Natural killer cell treated with Interleukin-12 subunit alpha and Interleukin-12 subunit beta and Interleukin-15 and Interleukin-18, amount 100 ng/mL, for 72 hours (primary cell): ENCODE results near the gene ITSN1. TPM values are rescaled to one million over a fixed set of nuclear protein-coding genes. Genes with fewer than 3 reads are reported as not detected.
A peak's percentile ranks its signal among the peaks of the same experiment; 100 is the strongest.

Experiments used
- ATAC-seq, 2 donors: fragments of 150-1000 bp; cut with Tn5 transposase in 1 of 2; sonication (Bioruptor Pico), chemical (Tn5 transposase) in 1 of 2; 2 replicates each; pipeline ENCODE4 v1.10.0; 2021
- DNase-seq: peaks from one replicate; pipeline ENCODE4 v3.0.0; 2022; ENCODE audit warnings: low spot score
- H3K27ac Mint-ChIP-seq, 2 donors: 1 replicate in 1 of 2; 2 replicates in 1 of 2; pipeline ENCODE4 v1.8.0; 2022; ENCODE audit warnings: mixed read lengths in 2 of 2, mild to moderate bottlenecking in 1 of 2, moderate library complexity in 1 of 2
- H3K27me3 Mint-ChIP-seq, 2 donors: 1 replicate in 1 of 2; 2 replicates in 1 of 2; pipeline ENCODE4 v1.8.0; 2022; ENCODE audit warnings: mixed read lengths in 2 of 2
- H3K36me3 Mint-ChIP-seq: one replicate; pipeline ENCODE4 v1.8.0; 2022; ENCODE audit warnings: mixed read lengths
- H3K4me1 Mint-ChIP-seq, 2 donors: 1 replicate in 1 of 2; 2 replicates in 1 of 2; pipeline ENCODE4 v1.8.0; 2022; ENCODE audit warnings: low read depth in 2 of 2, mixed read lengths in 2 of 2, mild to moderate bottlenecking in 1 of 2
- H3K4me3 Mint-ChIP-seq: one replicate; pipeline ENCODE4 v1.8.0; 2022; ENCODE audit warnings: mixed read lengths
- H3K9me3 Mint-ChIP-seq: 2 replicates; pipeline ENCODE4 v1.8.0; 2022; ENCODE audit warnings: mixed read lengths
- total RNA-seq, 2 donors: library from RNA; stranded (reverse); gene quantifications; one replicate each; pipeline ENCODE4 v1.2.3, GENCODE V29; 2022

The ITSN1 gene
- total RNA-seq, 2 donors from 2014 or later: 4.0 to 8.1 TPM

- no peak overlapping the region for H3K27ac Mint-ChIP-seq
- no peaks in the 10 kb centered on the region for H3K9me3 Mint-ChIP-seq
- no peak for DNase-seq
- H3K27me3 Mint-ChIP-seq: peaks cover 0 to 5% of the 10 kb centered on the region in 2 donors
- no peaks in the 10 kb centered on the region for H3K36me3 Mint-ChIP-seq
- H3K4me1 Mint-ChIP-seq: no peaks in the 10 kb centered on the region
- H3K4me3 Mint-ChIP-seq: no peak overlapping the region
- ATAC-seq: no peak
These were observed 192.7 kb downstream of the ITSN1 start for GRCh38 chr21:33834801-33835500.

- Mint-ChIP-seq H3K27ac (no peak overlapping the region), H3K9me3 (no peaks in the 10 kb centered on the region), H3K36me3 (no peaks in the 10 kb centered on the region), H3K27me3 (peaks cover 0 to 5% of the 10 kb centered on the region in 2 donors), H3K4me1 (no peaks in the 10 kb centered on the region), H3K4me3 (no peak overlapping the region)
- no peak for ATAC-seq
- no peak for DNase-seq
These were observed 193.6 kb downstream of the ITSN1 start for GRCh38 chr21:33835920-33836319.

GRCh38 chr21:33836408-33836807, 194.1 kb downstream of the ITSN1 start:
- no peaks in the 10 kb centered on the region for H3K36me3 Mint-ChIP-seq
- ATAC-seq (no peak), DNase-seq (no peak)
- H3K4me1 Mint-ChIP-seq: no peaks in the 10 kb centered on the region
- peaks cover 0 to 5% of the 10 kb centered on the region in 2 donors for H3K27me3 Mint-ChIP-seq
- H3K27ac Mint-ChIP-seq: no peak overlapping the region
- no peaks in the 10 kb centered on the region for H3K9me3 Mint-ChIP-seq
- no peak overlapping the region for H3K4me3 Mint-ChIP-seq

- no peak overlapping the region for H3K27ac Mint-ChIP-seq
- no peaks in the 10 kb centered on the region for H3K36me3 Mint-ChIP-seq
- H3K27me3 Mint-ChIP-seq: peaks cover 0 to 12% of the 10 kb centered on the region in 2 donors
- no peak overlapping the region for H3K4me3 Mint-ChIP-seq
- H3K4me1 Mint-ChIP-seq: no peaks in the 10 kb centered on the region
- peak in 1 of 2 donors; percentile 21 for ATAC-seq
- H3K9me3 Mint-ChIP-seq: no peaks in the 10 kb centered on the region
- DNase-seq: no peak
These were observed 196.9 kb downstream of the ITSN1 start for GRCh38 chr21:33839167-33839716.

GRCh38 chr21:33839806-33840205, 197.5 kb downstream of the ITSN1 start:
- no peaks in the 10 kb centered on the region for H3K9me3 Mint-ChIP-seq
- H3K4me3 Mint-ChIP-seq: no peak overlapping the region
- no peaks in the 10 kb centered on the region for H3K4me1 Mint-ChIP-seq
- no peak for ATAC-seq
- H3K36me3 Mint-ChIP-seq: no peaks in the 10 kb centered on the region
- peaks cover 0 to 12% of the 10 kb centered on the region in 2 donors for H3K27me3 Mint-ChIP-seq
- H3K27ac Mint-ChIP-seq: no peak overlapping the region
- no peak for DNase-seq

- ATAC-seq (no peak), DNase-seq (no peak)
- H3K9me3 Mint-ChIP-seq: no peaks in the 10 kb centered on the region
- H3K27me3 Mint-ChIP-seq: peaks cover 0 to 12% of the 10 kb centered on the region in 2 donors
- no peaks in the 10 kb centered on the region for H3K4me1 Mint-ChIP-seq
- no peaks in the 10 kb centered on the region for H3K36me3 Mint-ChIP-seq
- no peak overlapping the region for H3K4me3 Mint-ChIP-seq
- no peak overlapping the region for H3K27ac Mint-ChIP-seq
These were observed 198.5 kb downstream of the ITSN1 start for GRCh38 chr21:33840771-33841170.

- H3K9me3 Mint-ChIP-seq: no peaks in the 10 kb centered on the region
These were observed 199.3 kb downstream of the ITSN1 start for GRCh38 chr21:33841561-33841960.

GRCh38 chr21:33843216-33843615, 200.9 kb downstream of the ITSN1 start:
- DNase-seq (no peak), ATAC-seq (no peak)
- Mint-ChIP-seq H3K27ac (no peak overlapping the region), H3K4me3 (no peak overlapping the region), H3K36me3 (no peaks in the 10 kb centered on the region), H3K27me3 (peaks cover 0 to 6% of the 10 kb centered on the region in 2 donors), H3K4me1 (no peaks in the 10 kb centered on the region), H3K9me3 (no peaks in the 10 kb centered on the region)

More at GRCh38 chr21:33841561-33841960, 199.3 kb downstream of the ITSN1 start:
- no peaks in the 10 kb centered on the region for H3K4me1 Mint-ChIP-seq
- H3K27me3 Mint-ChIP-seq: peaks cover 0 to 12% of the 10 kb centered on the region in 2 donors
- ATAC-seq (no peak), DNase-seq (no peak)
- H3K27ac Mint-ChIP-seq: no peak overlapping the region
- no peak overlapping the region for H3K4me3 Mint-ChIP-seq
- H3K36me3 Mint-ChIP-seq: no peaks in the 10 kb centered on the region

- no peaks in the 10 kb centered on the region for H3K36me3 Mint-ChIP-seq
These were observed 202.0 kb downstream of the ITSN1 start for GRCh38 chr21:33844104-33844889.

GRCh38 chr21:33844890-33845205, 202.5 kb downstream of the ITSN1 start:
- H3K4me3 Mint-ChIP-seq: no peak overlapping the region
- H3K36me3 Mint-ChIP-seq: no peaks in the 10 kb centered on the region
- peaks cover 0 to 6% of the 10 kb centered on the region in 2 donors for H3K27me3 Mint-ChIP-seq
- DNase-seq: no peak
- peak in 1 of 2 donors; percentile 10 for ATAC-seq
- H3K4me1 Mint-ChIP-seq: no peaks in the 10 kb centered on the region
- H3K27ac Mint-ChIP-seq: no peak overlapping the region
- H3K9me3 Mint-ChIP-seq: no peaks in the 10 kb centered on the region

More at GRCh38 chr21:33844104-33844889, 202.0 kb downstream of the ITSN1 start:
- Mint-ChIP-seq H3K4me1 (no peaks in the 10 kb centered on the region), H3K4me3 (no peak overlapping the region), H3K27ac (no peak overlapping the region), H3K9me3 (no peaks in the 10 kb centered on the region), H3K27me3 (peaks cover 0 to 6% of the 10 kb centered on the region in 2 donors)
- no peak for ATAC-seq
- no peak for DNase-seq

- peaks cover 0 to 6% of the 10 kb centered on the region in 2 donors for H3K27me3 Mint-ChIP-seq
- ATAC-seq (no peak), DNase-seq (no peak)
- H3K27ac Mint-ChIP-seq: no peak overlapping the region
- no peaks in the 10 kb centered on the region for H3K36me3 Mint-ChIP-seq
- H3K9me3 Mint-ChIP-seq: no peaks in the 10 kb centered on the region
- no peak overlapping the region for H3K4me3 Mint-ChIP-seq
- H3K4me1 Mint-ChIP-seq: no peaks in the 10 kb centered on the region
These were observed 203.8 kb downstream of the ITSN1 start for GRCh38 chr21:33846141-33846540.

- Mint-ChIP-seq H3K36me3 (no peaks in the 10 kb centered on the region), H3K4me3 (no peak overlapping the region), H3K27ac (no peak overlapping the region), H3K27me3 (peaks cover 0 to 6% of the 10 kb centered on the region in 2 donors), H3K9me3 (no peaks in the 10 kb centered on the region), H3K4me1 (no peaks in the 10 kb centered on the region)
- ATAC-seq: no peak
- DNase-seq: no peak
These were observed 205.4 kb downstream of the ITSN1 start for GRCh38 chr21:33847588-33848248.

- H3K36me3 Mint-ChIP-seq: no peaks in the 10 kb centered on the region
- no peaks in the 10 kb centered on the region for H3K9me3 Mint-ChIP-seq
- H3K27me3 Mint-ChIP-seq: peaks cover 0 to 5% of the 10 kb centered on the region in 2 donors
- H3K4me1 Mint-ChIP-seq: no peaks in the 10 kb centered on the region
- H3K27ac Mint-ChIP-seq: no peak overlapping the region
- ATAC-seq: no peak
- H3K4me3 Mint-ChIP-seq: no peak overlapping the region
- no peak for DNase-seq
These were observed 206.1 kb downstream of the ITSN1 start for GRCh38 chr21:33848249-33848953.
